Hepatocyte (in vitro differentiated cells): ENCODE results near the gene MIOX.

Experiments used
- EZH2 ChIP-seq: fragments of 200-600 bp; sonication (generic); IDR thresholded peaks from 2 replicates; pipeline ENCODE4 v1.6.1; 2016; ENCODE audit warnings: antibody characterized with exemption, mild to moderate bottlenecking, borderline replicate concordance
- EZH2phosphoT487 ChIP-seq: fragments of 200-600 bp; sonication (generic); IDR thresholded peaks from one replicate; pipeline ENCODE4 v1.6.1; 2018; ENCODE audit warnings: antibody characterized with exemption, mild to moderate bottlenecking, low read depth, moderate library complexity; ENCODE audit not compliant: unreplicated experiment, severe bottlenecking
- TF ChIP-seq, protein P1 (sequence below): fragments of 200-600 bp; sonication (generic); IDR thresholded peaks from 2 replicates; pipeline ENCODE4 v1.5.1; 2016; ENCODE audit warnings: antibody characterized with exemption, mild to moderate bottlenecking; ENCODE audit not compliant: poor library complexity

DNA sequence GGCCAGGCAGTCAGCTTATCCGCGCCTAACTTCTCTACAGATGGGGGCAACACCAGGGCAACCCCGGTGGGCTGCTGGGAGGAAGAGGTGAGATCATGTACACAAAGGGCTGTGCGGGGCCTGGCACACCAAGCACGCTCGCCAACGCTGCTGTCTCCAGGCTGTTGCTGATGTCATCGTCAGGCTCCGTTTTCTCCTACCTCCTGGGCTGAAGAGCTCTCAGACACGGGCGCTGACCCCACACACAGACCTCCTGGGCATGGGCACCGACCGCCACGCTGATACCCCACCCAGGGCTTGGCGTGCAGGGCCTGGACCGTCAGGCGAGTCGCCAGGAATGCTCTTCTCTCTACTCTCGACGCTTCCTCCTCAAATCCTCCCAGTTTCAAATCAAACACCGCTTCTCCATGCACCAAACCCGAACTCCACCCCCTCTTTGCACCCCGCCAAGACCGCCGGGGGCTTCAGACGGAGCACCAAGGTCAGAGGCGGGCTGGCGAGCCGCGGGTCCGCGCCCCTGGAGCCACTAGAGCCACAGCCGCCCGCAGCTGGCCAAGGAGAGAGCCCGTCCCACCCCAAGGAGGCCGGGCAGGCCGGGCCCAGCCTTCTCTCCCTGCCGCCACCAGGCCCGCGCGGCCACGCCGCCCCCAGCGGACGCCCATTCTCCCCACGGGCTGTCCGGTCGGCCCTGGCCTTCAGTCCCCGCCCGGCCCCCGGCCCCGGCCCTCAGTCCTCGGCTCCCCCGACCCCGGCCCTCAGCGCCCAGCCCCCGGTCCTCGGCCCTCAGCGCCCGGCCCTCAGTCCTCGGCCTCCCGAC lies 12.6 kb upstream of the MIOX start:
- no peak for TF ChIP-seq EZH2
- TF ChIP-seq, protein P1, sequence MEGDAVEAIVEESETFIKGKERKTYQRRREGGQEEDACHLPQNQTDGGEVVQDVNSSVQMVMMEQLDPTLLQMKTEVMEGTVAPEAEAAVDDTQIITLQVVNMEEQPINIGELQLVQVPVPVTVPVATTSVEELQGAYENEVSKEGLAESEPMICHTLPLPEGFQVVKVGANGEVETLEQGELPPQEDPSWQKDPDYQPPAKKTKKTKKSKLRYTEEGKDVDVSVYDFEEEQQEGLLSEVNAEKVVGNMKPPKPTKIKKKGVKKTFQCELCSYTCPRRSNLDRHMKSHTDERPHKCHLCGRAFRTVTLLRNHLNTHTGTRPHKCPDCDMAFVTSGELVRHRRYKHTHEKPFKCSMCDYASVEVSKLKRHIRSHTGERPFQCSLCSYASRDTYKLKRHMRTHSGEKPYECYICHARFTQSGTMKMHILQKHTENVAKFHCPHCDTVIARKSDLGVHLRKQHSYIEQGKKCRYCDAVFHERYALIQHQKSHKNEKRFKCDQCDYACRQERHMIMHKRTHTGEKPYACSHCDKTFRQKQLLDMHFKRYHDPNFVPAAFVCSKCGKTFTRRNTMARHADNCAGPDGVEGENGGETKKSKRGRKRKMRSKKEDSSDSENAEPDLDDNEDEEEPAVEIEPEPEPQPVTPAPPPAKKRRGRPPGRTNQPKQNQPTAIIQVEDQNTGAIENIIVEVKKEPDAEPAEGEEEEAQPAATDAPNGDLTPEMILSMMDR = no peak
- no peak for TF ChIP-seq EZH2phosphoT487
